HG02610 (cell line): Measurements from ENCODE around the gene FAAP24.
"Not testable (repeated sequence)": the region's sequence is repeated elsewhere in the genome, so short reads cannot be mapped to it uniquely, and the experiment has no call there.

Source experiments
- ATAC-seq: cut with Tn5 transposase; IDR thresholded peaks from one replicate; pipeline ENCODE4 v1.9.1; 2021; ENCODE audit warnings: mild to moderate bottlenecking, moderate library complexity; ENCODE audit not compliant: unreplicated experiment

FAAP24 gene

DNA sequence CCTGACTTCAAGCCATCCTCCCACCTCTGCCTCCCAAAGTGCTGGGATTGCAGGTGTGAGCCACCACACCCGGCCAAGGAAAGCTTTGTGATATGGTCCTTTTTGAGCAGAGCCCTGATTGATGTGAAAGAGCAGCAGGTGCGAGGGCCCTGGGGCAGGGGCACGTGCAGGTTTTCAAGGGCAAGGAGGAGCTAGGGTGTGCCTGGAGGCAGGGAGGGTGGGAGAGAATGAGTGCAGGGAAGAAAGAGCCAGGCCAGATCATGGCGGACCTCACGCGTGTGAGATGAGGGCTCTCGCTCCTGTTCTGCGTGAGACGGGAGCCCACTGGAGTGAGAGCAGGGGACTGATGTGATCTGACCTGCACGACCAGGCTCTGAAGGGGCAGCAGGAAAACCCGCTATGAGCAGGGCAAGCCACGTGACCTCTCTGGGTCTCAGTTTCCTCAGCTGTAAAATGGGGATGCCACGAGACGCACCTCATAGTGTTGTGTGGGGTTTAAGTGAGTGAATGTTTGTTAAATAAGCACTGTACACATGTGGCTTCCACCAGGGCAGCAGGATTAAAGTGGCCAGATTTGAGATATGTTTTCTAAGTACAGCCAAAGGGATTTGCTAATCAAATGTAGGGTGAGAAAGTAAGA lies 25.8 kb downstream of the FAAP24 start:
- ATAC-seq: no peak

GRCh38 chr19:32998722-32999121 lies 26.7 kb downstream of the FAAP24 start:
- ATAC-seq: no peak

GRCh38 chr19:33000510-33000909 lies 28.5 kb downstream of the FAAP24 start:
- no peak for ATAC-seq

GRCh38 chr19:33000910-33001309 lies 28.9 kb downstream of the FAAP24 start:
- ATAC-seq: no peak

- not testable (repeated sequence) for ATAC-seq
These were observed 30.3 kb downstream of the FAAP24 start for GRCh38 chr19:33002126-33002865.

- ATAC-seq: not testable (repeated sequence)
These were observed 31.5 kb downstream of the FAAP24 start for GRCh38 chr19:33003424-33004024.

DNA sequence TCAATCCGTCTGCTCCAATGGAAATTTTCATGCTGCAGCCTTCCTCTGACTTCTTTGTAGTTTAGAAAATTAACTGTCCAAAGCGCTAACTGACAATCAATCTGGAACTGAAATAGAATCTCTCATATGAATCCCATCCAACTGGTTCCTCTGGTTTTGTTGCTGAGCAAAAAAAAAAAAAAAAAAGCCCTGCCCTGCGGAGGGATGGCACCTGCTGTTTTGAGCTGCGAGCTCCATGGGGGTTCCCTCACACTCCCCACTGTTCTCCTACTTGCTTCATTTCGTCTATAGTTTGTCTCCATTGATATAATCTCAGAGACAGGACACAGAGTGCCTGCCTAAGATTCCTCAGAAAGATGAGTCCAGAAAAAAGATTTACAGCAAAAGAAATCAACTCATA lies 33.4 kb downstream of the FAAP24 start:
- no peak for ATAC-seq

- no peak for ATAC-seq
These were observed 36.7 kb downstream of the FAAP24 start for GRCh38 chr19:33008738-33009137.

DNA sequence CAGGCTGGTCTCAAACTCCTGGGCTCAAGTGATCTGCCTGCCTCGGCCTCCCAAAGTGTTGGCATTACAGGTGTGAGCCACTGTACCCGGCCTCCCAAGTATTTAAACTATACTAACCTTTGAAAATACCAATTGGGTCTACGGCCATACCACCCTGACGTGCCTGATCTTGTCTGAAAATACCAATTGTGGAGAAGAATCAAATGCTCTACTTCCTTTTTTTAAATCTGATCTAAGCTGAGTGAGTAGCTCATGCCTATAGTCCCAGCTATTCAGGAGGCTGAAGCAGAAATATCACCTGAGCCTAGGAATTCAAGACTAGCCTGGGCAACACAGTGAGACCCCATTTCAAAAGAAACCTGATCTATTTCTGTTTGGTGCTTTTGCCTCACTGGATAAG lies 38.8 kb downstream of the FAAP24 start:
- not testable (repeated sequence) for ATAC-seq

GRCh38 chr19:33022472-33023116 lies 50.6 kb downstream of the FAAP24 start:
- ATAC-seq: no peak

DNA sequence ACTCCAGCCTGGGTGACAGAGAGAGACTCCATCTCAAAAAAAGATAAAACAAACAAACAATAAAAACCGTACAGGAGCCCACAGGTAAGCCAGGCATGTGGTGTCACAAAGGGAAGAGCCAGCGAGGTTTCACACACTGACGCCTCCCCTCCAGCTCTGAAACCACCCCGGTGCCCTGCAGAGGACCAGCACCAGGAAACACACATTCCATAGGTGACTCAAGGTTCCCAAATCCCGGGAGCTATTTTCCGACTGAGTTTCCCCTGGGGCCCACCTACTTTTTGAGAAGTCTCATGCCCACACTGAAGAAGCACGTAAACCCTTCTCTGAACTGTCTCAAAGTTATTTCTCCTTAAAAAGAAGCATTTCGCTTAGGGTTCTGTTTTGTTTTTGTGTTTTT lies 52.4 kb downstream of the FAAP24 start:
- no peak for ATAC-seq

DNA sequence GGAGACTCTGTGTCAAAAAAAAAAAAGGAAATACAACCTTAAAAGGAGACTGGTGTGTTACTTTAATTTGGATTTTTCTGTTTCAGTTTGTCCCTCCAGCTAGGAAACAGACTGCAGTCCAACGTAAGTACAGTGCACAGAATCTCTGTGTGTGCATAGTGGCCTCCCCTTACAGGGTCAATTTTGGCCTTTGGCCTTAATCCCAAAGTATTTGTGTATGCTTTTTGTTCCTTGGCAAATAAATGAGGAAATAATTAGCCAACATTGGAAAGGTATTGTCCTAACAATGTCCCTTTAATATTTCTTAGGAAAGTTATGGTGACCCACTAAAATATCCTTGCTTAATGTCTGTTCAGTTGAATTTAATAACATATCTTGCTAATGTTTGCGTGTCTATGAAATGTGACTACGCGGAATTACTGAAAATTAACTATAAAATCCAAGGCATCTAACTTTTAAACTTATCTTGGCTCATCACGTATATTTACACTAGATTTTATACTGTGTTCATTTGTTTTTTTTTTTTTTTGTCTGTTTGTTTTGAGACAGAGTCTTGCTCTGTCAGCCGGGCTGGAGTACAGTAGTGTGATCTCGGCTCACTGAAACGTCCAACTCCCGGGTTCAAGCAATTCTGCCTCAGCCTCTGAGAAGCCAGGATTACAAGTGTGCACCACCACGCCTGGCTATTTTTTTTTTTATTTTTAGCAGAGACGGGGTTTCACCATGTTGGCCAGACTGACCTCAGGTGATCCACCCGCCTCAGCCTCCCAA lies 53.6 kb downstream of the FAAP24 start:
- ATAC-seq: not testable (repeated sequence)

DNA sequence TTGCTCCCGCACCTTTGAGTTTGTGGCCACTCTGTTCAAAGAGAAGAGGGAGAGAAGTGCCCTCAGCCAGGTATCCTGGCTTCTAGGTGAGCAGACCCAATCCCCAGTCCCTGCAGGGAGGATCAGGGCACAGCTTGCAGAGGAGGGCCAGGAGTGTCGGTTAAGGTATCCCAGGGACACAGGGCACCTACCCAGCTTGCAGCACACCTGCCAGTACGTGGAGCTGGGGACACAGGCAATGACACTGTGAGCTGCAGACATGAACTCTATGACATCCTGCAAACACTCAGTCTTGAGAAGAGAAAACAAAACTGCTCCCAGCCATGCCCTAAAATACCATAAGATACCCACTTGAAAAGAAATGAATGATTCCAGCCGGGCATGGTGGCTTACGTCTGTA lies 54.6 kb downstream of the FAAP24 start:
- not testable (repeated sequence) for ATAC-seq
